Liver (tissue), 3 donors: Measurements from ENCODE around the gene DOCK1.

Experiments
- CTCF ChIP-seq: fragments of 150-350 bp; IDR thresholded peaks from 2 replicates; pipeline ENCODE4 v1.5.1; 2017; ENCODE audit warnings: improper control_type of control experiment, low read depth, low read length; ENCODE audit not compliant: missing input control
- GABPA ChIP-seq, 2 donors: IDR thresholded peaks in 1 of 2; conservative IDR thresholded peaks in 1 of 2; 2 replicates each; pipeline ENCODE4 v1.6.1; 2016; ENCODE audit warnings: antibody characterized with exemption in 2 of 2, mild to moderate bottlenecking in 1 of 2, moderate library complexity in 1 of 2
- HNF4A ChIP-seq, 2 donors: conservative IDR thresholded peaks; 2 replicates each; pipeline ENCODE4 v1.6.1; 2016; ENCODE audit warnings: antibody characterized with exemption in 2 of 2, mild to moderate bottlenecking in 2 of 2
- RAD21 ChIP-seq, 2 donors: IDR thresholded peaks; 2 replicates each; pipeline ENCODE4 v1.6.1; 2016; ENCODE audit warnings: antibody characterized with exemption in 2 of 2, mild to moderate bottlenecking in 2 of 2
- REST ChIP-seq: IDR thresholded peaks from 2 replicates; pipeline ENCODE4 v1.6.1; 2016; ENCODE audit warnings: antibody characterized with exemption, mild to moderate bottlenecking
- RXRA ChIP-seq, 2 donors: IDR thresholded peaks; 2 replicates each; pipeline ENCODE4 v1.6.1; 2017 to 2018; ENCODE audit warnings: antibody characterized with exemption in 2 of 2, mild to moderate bottlenecking in 1 of 2
- SP1 ChIP-seq: IDR thresholded peaks from 2 replicates; pipeline ENCODE4 v1.6.1; 2018; ENCODE audit warnings: antibody characterized with exemption, mild to moderate bottlenecking
- TAF1 ChIP-seq: conservative IDR thresholded peaks from 2 replicates; pipeline ENCODE4 v1.6.1; 2016; ENCODE audit warnings: antibody characterized with exemption, mild to moderate bottlenecking
- ZBTB33 ChIP-seq: IDR thresholded peaks from 2 replicates; pipeline ENCODE4 v1.6.1; 2016; ENCODE audit warnings: antibody characterized with exemption
- TF ChIP-seq, protein P1 (sequence below): IDR thresholded peaks from 2 replicates; pipeline ENCODE4 v1.6.1; 2016; ENCODE audit warnings: antibody characterized with exemption
- TF ChIP-seq, protein P2 (sequence below): IDR thresholded peaks from 2 replicates; pipeline ENCODE4 v1.6.1; 2016; ENCODE audit warnings: antibody characterized with exemption
- donor health status: healthy.
- donor health status: healthy.

- no peak for TF ChIP-seq REST
- TF ChIP-seq CTCF = no peak
- TF ChIP-seq ZBTB33 = no peak
- TF ChIP-seq SP1 = no peak
- TF ChIP-seq, protein P1, sequence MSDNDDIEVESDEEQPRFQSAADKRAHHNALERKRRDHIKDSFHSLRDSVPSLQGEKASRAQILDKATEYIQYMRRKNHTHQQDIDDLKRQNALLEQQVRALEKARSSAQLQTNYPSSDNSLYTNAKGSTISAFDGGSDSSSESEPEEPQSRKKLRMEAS = no peak
- TF ChIP-seq TAF1 = no peak
- TF ChIP-seq GABPA (IDR thresholded peaks at IDR 0.05 in 1 of 2, conservative IDR thresholded peaks at IDR 0.05 in 1 of 2) = no peak
- no peak for TF ChIP-seq RXRA (IDR thresholded peaks at IDR 0.05)
- no peak for TF ChIP-seq RAD21 (IDR thresholded peaks at IDR 0.05)
- TF ChIP-seq, protein P2, sequence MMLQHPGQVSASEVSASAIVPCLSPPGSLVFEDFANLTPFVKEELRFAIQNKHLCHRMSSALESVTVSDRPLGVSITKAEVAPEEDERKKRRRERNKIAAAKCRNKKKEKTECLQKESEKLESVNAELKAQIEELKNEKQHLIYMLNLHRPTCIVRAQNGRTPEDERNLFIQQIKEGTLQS = no peak
- no peak for TF ChIP-seq HNF4A (conservative IDR thresholded peaks at IDR 0.05)
Observed at GRCh38 chr10:127376071-127376470, 470.8 kb downstream of the DOCK1 start.
